WTC11 (cell line): ENCODE results near the gene TIMM50.

Experiments used
- ATF2 ChIP-seq: sonication (generic); formaldehyde crosslinking; IDR thresholded peaks from 2 replicates; pipeline ENCODE4 v1.8.1; 2022; ENCODE audit warnings: low read depth, missing genetic modification reagents, borderline replicate concordance
- ATF3 ChIP-seq: sonication (generic); formaldehyde crosslinking; conservative IDR thresholded peaks from 2 replicates; pipeline ENCODE4 v1.8.1; 2022; ENCODE audit warnings: mild to moderate bottlenecking, missing genetic modification reagents
- CTCF ChIP-seq: fragments of 200-600 bp; IDR thresholded peaks from 2 replicates; pipeline ENCODE4 v1.8.0; 2022; ENCODE audit warnings: antibody characterized with exemption
- E2F4 ChIP-seq: sonication (generic); formaldehyde crosslinking; IDR thresholded peaks from 2 replicates; pipeline ENCODE4 v1.8.1; 2022; ENCODE audit warnings: low read depth, mild to moderate bottlenecking, moderate library complexity, missing genetic modification reagents, borderline replicate concordance
- GRHL2 ChIP-seq: fragments of 250-450 bp; sonication (Bioruptor Pico); IDR thresholded peaks from 2 replicates; pipeline ENCODE4 v1.8.0; 2022; ENCODE audit warnings: mild to moderate bottlenecking, moderate library complexity; ENCODE audit not compliant: insufficient replicate concordance, severe bottlenecking
- HMGXB4 ChIP-seq: sonication (generic); formaldehyde crosslinking; IDR thresholded peaks from 2 replicates; pipeline ENCODE4 v1.8.1; 2023; ENCODE audit warnings: mild to moderate bottlenecking, moderate library complexity, missing genetic modification reagents
- JAZF1 ChIP-seq: fragments of 250-450 bp; sonication (Bioruptor Pico); IDR thresholded peaks from 2 replicates; pipeline ENCODE4 v1.9.0; 2021; ENCODE audit warnings: moderate library complexity, mild to moderate bottlenecking, inconsistent platforms
- NR2C2 ChIP-seq: sonication (generic); formaldehyde crosslinking; IDR thresholded peaks from 2 replicates; pipeline ENCODE4 v1.8.0; 2022; ENCODE audit warnings: mild to moderate bottlenecking, missing genetic modification reagents
- NR3C1 ChIP-seq: sonication (generic); formaldehyde crosslinking; conservative IDR thresholded peaks from 2 replicates; pipeline ENCODE4 v1.8.1; 2023; ENCODE audit warnings: low read depth, mild to moderate bottlenecking, missing genetic modification reagents
- RELA ChIP-seq: sonication (generic); formaldehyde crosslinking; IDR thresholded peaks from 2 replicates; pipeline ENCODE4 v1.8.1; 2022; ENCODE audit warnings: missing genetic modification reagents, mild to moderate bottlenecking, borderline replicate concordance
- STAT6 ChIP-seq: sonication (generic); formaldehyde crosslinking; conservative IDR thresholded peaks from 2 replicates; pipeline ENCODE4 v1.8.1; 2023; ENCODE audit warnings: mild to moderate bottlenecking, low read depth, missing genetic modification reagents, moderate library complexity
- TEAD4 ChIP-seq: sonication (generic); formaldehyde crosslinking; IDR thresholded peaks from 2 replicates; pipeline ENCODE4 v1.8.0; 2022; ENCODE audit warnings: mild to moderate bottlenecking, missing genetic modification reagents
- ZNF317 ChIP-seq: sonication (generic); formaldehyde crosslinking; IDR thresholded peaks from 2 replicates; pipeline ENCODE4 v1.8.1; 2023; ENCODE audit warnings: low read depth, mild to moderate bottlenecking, moderate library complexity, missing genetic modification reagents, borderline replicate concordance
- ZNF423 ChIP-seq: fragments of 250-450 bp; sonication (Bioruptor Pico); IDR thresholded peaks from 2 replicates; pipeline ENCODE4 v2.1.2; 2022; ENCODE audit warnings: mild to moderate bottlenecking, moderate library complexity

- no peak for TF ChIP-seq NR2C2 (CRISPR knock-in tag)
- TF ChIP-seq TEAD4 = no peak
- no peak for TF ChIP-seq RELA
- TF ChIP-seq STAT6 (CRISPR knock-in tag) = no peak
- no peak for TF ChIP-seq ZNF423 (CRISPR knock-in tag)
- no peak for TF ChIP-seq NR3C1 (CRISPR knock-in tag)
- no peak for TF ChIP-seq JAZF1
- TF ChIP-seq HMGXB4 (CRISPR knock-in tag) = no peak
- TF ChIP-seq E2F4 (CRISPR knock-in tag) = no peak
- TF ChIP-seq ZNF317 (CRISPR knock-in tag) = no peak
- no peak for TF ChIP-seq ATF3
- TF ChIP-seq CTCF = no peak
- no peak for TF ChIP-seq ATF2 (CRISPR knock-in tag)
- TF ChIP-seq GRHL2 = no peak
These were observed 9.8 kb upstream of the TIMM50 start for GRCh38 chr19:39470724-39471339.
